Activated CD4-positive, alpha-beta T cell treated with anti-CD3 and anti-CD28 coated beads, Interleukin-10, Interleukin-2, amounts not matched to agents 100 ng/mL and 50 ng/mL, durations not matched to agents 16 hours and 8 hours (primary cell): ENCODE results near the gene DQX1.
"Not testable (repeated sequence)": the region's sequence is repeated elsewhere in the genome, so short reads cannot be mapped to it uniquely, and the experiment has no call there.

Source experiments
- DNase-seq: peaks from one replicate; pipeline ENCODE4 v3.0.0-alpha.2; 2020

The DQX1 gene

GRCh38 chr2:74491648-74492544, 34.1 kb downstream of the DQX1 start:
- no peak for DNase-seq

GRCh38 chr2:74489906-74490305, 36.1 kb downstream of the DQX1 start:
- no peak for DNase-seq

GRCh38 chr2:74488643-74489481, 37.2 kb downstream of the DQX1 start:
- no peak for DNase-seq

GRCh38 chr2:74486141-74486540, 39.9 kb downstream of the DQX1 start:
- no peak for DNase-seq

DNA sequence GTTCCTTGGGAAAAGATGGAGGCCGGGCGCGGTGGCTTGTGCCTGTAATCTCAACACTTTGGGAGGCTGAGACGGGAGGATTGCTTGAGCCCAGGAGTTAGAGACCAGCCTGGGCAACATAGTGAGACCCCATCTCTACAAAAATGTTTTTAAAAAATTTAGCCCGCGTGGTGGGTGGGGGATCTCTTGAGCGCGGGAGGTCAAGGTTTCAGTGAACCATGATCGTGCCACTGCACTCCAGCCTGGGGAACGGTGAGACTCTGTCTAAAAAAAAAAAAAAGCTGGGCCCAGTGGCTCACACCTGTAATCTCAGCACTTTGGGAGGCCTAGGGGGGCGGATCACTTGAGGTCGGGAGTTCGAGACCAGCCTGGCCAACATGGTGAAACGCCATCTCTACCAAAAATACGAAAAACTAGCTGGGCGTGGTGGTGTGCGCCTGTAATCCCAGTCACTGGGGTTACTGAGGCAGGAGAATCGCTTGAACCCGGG, 42.3 kb downstream of the DQX1 start:
- not testable (repeated sequence) for DNase-seq

DNA sequence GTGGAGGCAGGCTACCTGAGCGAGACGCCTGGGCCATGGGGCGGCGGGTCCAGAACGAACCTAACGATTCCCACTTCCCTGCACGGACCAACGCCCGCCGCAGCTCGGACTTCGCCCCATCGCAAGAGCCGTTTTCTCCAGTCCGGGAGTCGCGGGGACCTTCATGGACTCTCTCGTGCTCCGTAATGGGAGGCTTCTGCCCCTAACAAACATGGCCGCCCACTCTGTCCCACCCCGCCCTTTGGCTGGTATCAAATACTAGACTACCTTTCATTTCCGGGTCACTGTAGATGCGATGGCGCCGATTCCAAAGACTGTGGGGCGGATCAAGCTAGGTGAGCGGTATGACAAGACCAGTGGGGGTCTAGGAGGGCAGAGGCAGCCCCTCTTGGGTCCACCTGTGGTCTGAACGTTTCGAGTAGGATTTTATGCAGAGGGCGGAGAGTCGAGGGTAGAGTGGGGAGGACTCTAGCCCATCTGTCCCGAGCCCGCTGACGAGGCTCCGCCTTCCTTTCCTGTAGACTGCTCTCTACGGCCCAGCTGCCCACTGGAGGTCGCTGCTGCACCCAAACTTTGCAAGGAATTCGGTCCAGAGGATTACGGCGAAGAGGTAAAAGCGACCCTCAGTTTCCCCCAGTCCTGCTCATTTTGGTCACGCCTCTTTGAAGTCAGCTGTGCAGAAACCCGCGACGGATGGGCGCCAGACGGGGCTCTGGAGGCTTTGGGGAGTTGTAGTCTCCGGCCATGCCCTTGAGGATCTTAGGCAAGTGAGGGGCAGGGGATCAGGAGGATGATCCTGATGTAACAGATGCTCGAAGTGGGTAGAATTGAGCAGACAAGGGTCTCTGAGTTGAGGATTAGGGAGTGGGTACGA, 43.0 kb downstream of the DQX1 start, which contains the start of the genes CCDC142 and TTC31:
CCDC142 (minus strand) TSS at position 198 of the 874 bp plus-strand sequence; CDS start at position 37, 161 bp downstream.
TTC31 (plus strand) TSS at position 281 of the 874 bp plus-strand sequence; CDS start at position 296, 15 bp downstream.
- DNase-seq, result peak; percentile 95

GRCh38 chr2:74481961-74482800, 43.9 kb downstream of the DQX1 start:
- peak; percentile 69 for DNase-seq

- no peak for DNase-seq
These were observed 44.6 kb downstream of the DQX1 start for GRCh38 chr2:74481431-74481830.

GRCh38 chr2:74474899-74475298, 51.1 kb downstream of the DQX1 start:
- DNase-seq, result no peak

DNA sequence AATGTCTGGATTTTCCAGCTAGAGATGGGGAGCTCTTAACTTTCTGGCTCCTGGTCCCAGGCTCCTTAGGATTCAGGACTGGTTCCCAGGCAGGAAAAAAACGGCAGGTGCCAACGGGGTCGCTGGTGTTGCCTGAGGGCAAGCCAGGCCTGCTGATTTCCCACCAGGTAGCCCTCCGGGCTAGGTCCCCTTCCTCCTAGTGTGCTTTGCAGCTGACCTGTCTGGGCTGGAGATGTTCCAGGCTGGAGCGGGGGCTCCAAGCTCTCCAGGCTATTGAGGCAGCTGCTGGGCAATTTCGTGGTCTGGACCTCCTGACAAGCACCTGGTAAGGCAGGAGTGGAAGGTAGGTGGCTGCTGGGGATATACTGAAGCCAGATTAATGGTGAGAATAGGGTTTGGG, 51.5 kb downstream of the DQX1 start:
- DNase-seq, result no peak

DNA sequence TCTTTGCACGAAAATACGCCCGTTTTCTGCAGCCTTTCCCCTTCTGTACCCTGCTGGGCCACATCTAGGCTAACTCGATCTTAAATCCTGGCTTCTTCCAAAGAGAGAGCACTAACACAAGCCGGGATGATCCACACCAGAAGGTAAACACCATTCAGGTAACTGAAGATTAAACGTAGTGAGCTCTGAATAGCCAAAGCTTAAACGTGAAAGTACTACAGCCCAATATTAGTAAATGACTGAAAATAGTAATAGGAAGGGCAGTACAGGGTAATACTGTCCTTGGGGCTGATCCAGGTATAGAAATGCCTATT, 53.1 kb downstream of the DQX1 start:
- DNase-seq, result no peak

- DNase-seq, result peak; percentile 97
These were observed 53.7 kb downstream of the DQX1 start, which contains the start of gene MRPL53 for GRCh38 chr2:74472086-74472944. Gene MRPL53 (minus strand): TSS chr2:74472680. CDS start chr2:74472660, 20 bp downstream.

GRCh38 chr2:74471332-74472065, 54.5 kb downstream of the DQX1 start:
- no peak for DNase-seq

DNA sequence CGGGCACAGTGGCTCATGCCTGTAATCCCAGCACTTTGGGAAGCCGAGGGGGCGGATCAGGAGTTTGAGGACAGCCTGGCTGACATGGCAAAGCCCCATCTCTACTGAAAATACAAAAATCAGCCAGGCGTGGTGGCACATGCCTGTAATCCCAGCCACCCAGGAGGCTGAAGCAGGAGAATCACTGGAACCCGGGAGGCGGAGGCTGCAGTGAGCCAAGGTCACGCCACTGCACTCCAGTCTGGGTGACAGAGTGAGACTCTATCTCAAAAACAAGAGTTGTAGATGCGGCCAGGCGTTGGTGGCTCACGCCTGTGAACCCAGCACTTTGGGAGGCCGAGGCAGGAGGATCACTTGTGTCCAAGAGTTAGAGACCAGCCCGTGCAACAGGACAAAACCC, 55.3 kb downstream of the DQX1 start:
- not testable (repeated sequence) for DNase-seq
